Hematopoietic multipotent progenitor cell (in vitro differentiated cells): Measurements from ENCODE around the gene SNX32. TPM values are rescaled to one million over a fixed set of nuclear protein-coding genes. Genes with fewer than 3 reads are reported as not detected.
"Not testable (repeated sequence)": the region's sequence is repeated elsewhere in the genome, so short reads cannot be mapped to it uniquely, and the experiment has no call there.

Experiments used
- DNase-seq, 3 donors: peaks; one replicate each; pipeline ENCODE4 v3.0.0-alpha.2; 2011 to 2015; ENCODE audit warnings: low read depth in 2 of 3, low spot score in 2 of 3
- total RNA-seq: library from RNA; depleted of rRNA; stranded (reverse); fragments of >200 nt; gene quantifications from one replicate; pipeline ENCODE4 v1.2.3, GENCODE V29; 2012

Gene SNX32
- total RNA-seq, 1 donor, result 4.3 TPM

GRCh38 chr11:65883058-65883761 lies 49.4 kb downstream of the SNX32 start:
- no peak for DNase-seq

- no peak for DNase-seq
These were observed 50.3 kb downstream of the SNX32 start for GRCh38 chr11:65883786-65884715.

GRCh38 chr11:65884716-65885092 lies 50.9 kb downstream of the SNX32 start:
- DNase-seq, result peak; percentile 69 to 84 (median 81)

- DNase-seq, result no peak
These were observed 51.5 kb downstream of the SNX32 start for GRCh38 chr11:65885231-65885630.

GRCh38 chr11:65885808-65886536 lies 52.2 kb downstream of the SNX32 start:
- no peak for DNase-seq

GRCh38 chr11:65886826-65887722 lies 53.3 kb downstream of the SNX32 start:
- no peak for DNase-seq

GRCh38 chr11:65887723-65888162 lies 54.0 kb downstream of the SNX32 start:
- DNase-seq, result no peak

GRCh38 chr11:65888163-65888814 lies 54.5 kb downstream of the SNX32 start, which contains the start of gene FIBP:
FIBP (minus strand) TSS chr11:65888471; CDS start chr11:65888418, 53 bp downstream.
- DNase-seq, result peak; percentile 91 to 98 (median 97)

- peak; percentile 94 to 95 (median 95) for DNase-seq
These were observed 56.8 kb downstream of the SNX32 start, which contains the start of gene CCDC85B for GRCh38 chr11:65890324-65891218. CCDC85B (plus strand) TSS chr11:65890673; CDS start chr11:65890784, 111 bp downstream.

GRCh38 chr11:65891219-65892136 lies 57.7 kb downstream of the SNX32 start:
- DNase-seq, result peak in 1 of 3 donors; percentile 48

- not testable (repeated sequence) for DNase-seq
These were observed 58.4 kb downstream of the SNX32 start for GRCh38 chr11:65892137-65892540.

GRCh38 chr11:65892661-65893317 lies 59.0 kb downstream of the SNX32 start:
- DNase-seq, result no peak

- DNase-seq, result peak in 2 of 3 donors; percentile 56 to 71
These were observed 60.4 kb downstream of the SNX32 start for GRCh38 chr11:65894034-65894591.

GRCh38 chr11:65895482-65895981 lies 61.8 kb downstream of the SNX32 start:
- no peak for DNase-seq

- no peak for DNase-seq
These were observed 62.6 kb downstream of the SNX32 start for GRCh38 chr11:65896034-65896999.
